Smooth muscle cell (in vitro differentiated cells): Measurements from ENCODE around the gene MARCHF9. TPM values are rescaled to one million over a fixed set of nuclear protein-coding genes. Genes with fewer than 3 reads are reported as not detected.
A peak's percentile ranks its signal among the peaks of the same experiment; 100 is the strongest.

Experiments
- DNase-seq: peaks from one replicate; lab custom pipeline; 2025; ENCODE audit not compliant: unreplicated experiment; lab: John Stamatoyannopoulos, UW
- H2AFZ ChIP-seq: fragments of 200-600 bp; sonication (generic); 2 replicates; pipeline ENCODE4 v1.6.0; 2016; ENCODE audit warnings: antibody characterized with exemption, low read depth, mild to moderate bottlenecking
- H3F3A ChIP-seq: fragments of 200-600 bp; sonication (generic); 2 replicates; pipeline ENCODE4 v1.6.0; 2017; ENCODE audit warnings: antibody characterized with exemption, low read depth
- H3K27ac ChIP-seq: fragments of 200-600 bp; sonication (generic); 2 replicates; pipeline ENCODE4 v1.5.1; 2016; ENCODE audit warnings: low read depth, mild to moderate bottlenecking
- H3K27me3 ChIP-seq: fragments of 200-600 bp; sonication (generic); 2 replicates; pipeline ENCODE4 v1.6.1; 2016; ENCODE audit warnings: low read depth, mild to moderate bottlenecking
- H3K36me3 ChIP-seq: fragments of 200-600 bp; sonication (generic); 2 replicates; pipeline ENCODE4 v1.5.1; 2016; ENCODE audit warnings: low read depth
- H3K4me1 ChIP-seq: fragments of 200-600 bp; sonication (generic); 2 replicates; pipeline ENCODE4 v1.5.1; 2016; ENCODE audit warnings: low read depth
- H3K4me2 ChIP-seq: fragments of 200-600 bp; sonication (generic); 2 replicates; pipeline ENCODE4 v1.6.0; 2016; ENCODE audit warnings: mild to moderate bottlenecking
- H3K4me3 ChIP-seq: fragments of 200-600 bp; sonication (generic); 2 replicates; pipeline ENCODE4 v1.5.1; 2016; ENCODE audit warnings: mild to moderate bottlenecking
- H3K79me2 ChIP-seq: fragments of 200-600 bp; sonication (generic); 2 replicates; pipeline ENCODE4 v1.6.0; 2016; ENCODE audit warnings: low read depth, mild to moderate bottlenecking
- H3K9ac ChIP-seq: fragments of 200-600 bp; sonication (generic); 2 replicates; pipeline ENCODE4 v1.6.0; 2016; ENCODE audit warnings: low read depth
- H3K9me3 ChIP-seq: fragments of 200-600 bp; sonication (generic); replicated peaks from 2 replicates; pipeline ENCODE4 v1.5.1; 2016; ENCODE audit warnings: low read depth
- H4K20me1 ChIP-seq: fragments of 200-600 bp; sonication (generic); 2 replicates; pipeline ENCODE4 v1.6.0; 2016; ENCODE audit warnings: low read depth
- WGBS: methylation state at CpG from one replicate; pipeline ENCODE4 v1.1.7; 2016; ENCODE audit warnings: low lambda C conversion rate; 5-methylcytosine and 5-hydroxymethylcytosine counted together
- polyA plus RNA-seq: library from polyadenylated mRNA; unstranded; fragments of >200 nt; fragmentation: Nextera tagmentation; extraction: Ambion mirVana; gene quantifications from 2 replicates; pipeline ENCODE4 v1.2.1, GENCODE V29; 2016
- total RNA-seq: library from RNA; depleted of rRNA; stranded (reverse); fragments of >200 nt; gene quantifications from 2 replicates; pipeline ENCODE4 v1.2.3, GENCODE V29; 2014
- TF ChIP-seq, protein P1 (sequence below): fragments of 200-600 bp; sonication (generic); IDR thresholded peaks from 2 replicates; pipeline ENCODE4 v1.5.1; 2017; ENCODE audit warnings: borderline replicate concordance, mild to moderate bottlenecking, antibody characterized with exemption; ENCODE audit not compliant: insufficient read depth, poor library complexity, severe bottlenecking

The MARCHF9 gene
- total and polyA plus RNA-seq, 2 experiments from 2014 or later = 3.7 to 8.6 TPM

DNA sequence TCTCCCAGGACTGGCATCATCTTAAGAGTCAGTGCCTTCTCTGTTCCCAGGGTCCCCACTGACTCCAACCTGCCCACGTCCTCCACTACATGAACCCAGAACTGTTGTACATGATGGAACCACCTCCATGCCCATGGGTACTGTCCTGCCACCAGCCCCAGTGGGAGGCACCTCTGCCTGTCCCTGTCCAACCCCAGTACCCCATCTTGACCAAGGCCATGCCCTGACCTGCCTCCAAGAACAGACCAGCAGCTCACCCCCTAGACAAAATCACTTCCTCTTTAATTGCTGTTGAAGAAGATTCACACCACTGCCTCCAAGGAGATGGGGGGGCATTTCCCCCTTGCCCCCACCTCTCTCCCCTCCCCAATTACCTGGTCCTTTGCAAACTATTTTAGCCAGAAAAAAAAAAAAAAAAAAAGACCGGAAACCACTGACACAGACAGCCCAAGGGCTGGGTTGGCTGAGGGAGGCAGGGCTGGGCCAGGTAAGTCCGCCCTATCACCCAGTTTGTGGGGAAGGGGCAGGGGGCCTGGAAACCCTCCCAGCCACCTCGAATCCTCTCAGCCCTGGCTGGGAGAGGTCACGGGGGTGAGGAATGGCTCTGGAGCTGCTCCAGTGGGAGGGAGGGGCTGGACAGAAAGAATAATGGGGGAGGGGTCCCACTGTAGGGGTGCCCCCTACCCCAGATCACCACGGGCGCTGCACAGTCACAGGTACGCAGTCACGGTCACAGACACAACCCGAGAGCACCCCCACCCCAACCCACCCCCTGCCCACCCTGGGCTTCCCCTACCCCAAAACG is 29.8 kb upstream of the MARCHF9 start:
- Histone ChIP-seq H3K4me2 (no peak overlapping the region), H3K79me2 (no peaks in the 10 kb centered on the region), H2AFZ (no peak overlapping the region), H3K4me3 (no peak overlapping the region), H3K36me3 (no peaks in the 10 kb centered on the region), H3K27ac (no peak overlapping the region), H3F3A (no peaks in the 10 kb centered on the region), H3K27me3 (peaks cover 55% of the 10 kb centered on the region), H3K9me3 (no peaks in the 10 kb centered on the region), H3K9ac (no peak overlapping the region), H3K4me1 (peaks cover 3% of the 10 kb centered on the region), H4K20me1 (no peaks in the 10 kb centered on the region)
- TF ChIP-seq, protein P1, sequence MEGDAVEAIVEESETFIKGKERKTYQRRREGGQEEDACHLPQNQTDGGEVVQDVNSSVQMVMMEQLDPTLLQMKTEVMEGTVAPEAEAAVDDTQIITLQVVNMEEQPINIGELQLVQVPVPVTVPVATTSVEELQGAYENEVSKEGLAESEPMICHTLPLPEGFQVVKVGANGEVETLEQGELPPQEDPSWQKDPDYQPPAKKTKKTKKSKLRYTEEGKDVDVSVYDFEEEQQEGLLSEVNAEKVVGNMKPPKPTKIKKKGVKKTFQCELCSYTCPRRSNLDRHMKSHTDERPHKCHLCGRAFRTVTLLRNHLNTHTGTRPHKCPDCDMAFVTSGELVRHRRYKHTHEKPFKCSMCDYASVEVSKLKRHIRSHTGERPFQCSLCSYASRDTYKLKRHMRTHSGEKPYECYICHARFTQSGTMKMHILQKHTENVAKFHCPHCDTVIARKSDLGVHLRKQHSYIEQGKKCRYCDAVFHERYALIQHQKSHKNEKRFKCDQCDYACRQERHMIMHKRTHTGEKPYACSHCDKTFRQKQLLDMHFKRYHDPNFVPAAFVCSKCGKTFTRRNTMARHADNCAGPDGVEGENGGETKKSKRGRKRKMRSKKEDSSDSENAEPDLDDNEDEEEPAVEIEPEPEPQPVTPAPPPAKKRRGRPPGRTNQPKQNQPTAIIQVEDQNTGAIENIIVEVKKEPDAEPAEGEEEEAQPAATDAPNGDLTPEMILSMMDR = no peak
- no peak for DNase-seq
- WGBS = 68% methylated on average over 7 of the region's 11 CpGs

DNA sequence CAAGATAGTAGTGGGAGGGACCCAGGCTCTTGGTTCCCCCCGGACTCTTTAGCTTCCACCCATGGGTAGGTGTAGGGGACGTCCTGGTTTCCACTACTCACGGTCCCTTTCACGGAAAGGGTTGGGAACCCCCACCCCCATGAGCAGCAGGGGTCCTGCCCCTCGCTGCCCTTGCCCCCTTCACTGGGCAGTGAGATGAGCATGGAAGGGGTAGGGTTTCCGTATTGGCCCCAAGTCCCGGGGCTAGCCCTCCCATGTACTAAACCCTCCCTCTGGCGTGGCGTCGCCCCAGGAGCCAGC is 29.1 kb upstream of the MARCHF9 start:
- TF ChIP-seq, protein P1 = no peak
- H3K36me3 ChIP-seq = no peaks in the 10 kb centered on the region
- no peaks in the 10 kb centered on the region for H3K9me3 ChIP-seq
- peaks cover 62% of the 10 kb centered on the region for H3K27me3 ChIP-seq
- no peaks in the 10 kb centered on the region for H4K20me1 ChIP-seq
- H2AFZ ChIP-seq = no peak overlapping the region
- H3K4me2 ChIP-seq = peak overlapping the region; percentile 93
- 9% methylated on average over 10 of the region's 10 CpGs for WGBS
- DNase-seq = no peak
- H3K4me1 ChIP-seq = peaks cover 3% of the 10 kb centered on the region
- H3K9ac ChIP-seq = no peak overlapping the region
- H3K27ac ChIP-seq = no peak overlapping the region
- no peaks in the 10 kb centered on the region for H3F3A ChIP-seq
- no peaks in the 10 kb centered on the region for H3K79me2 ChIP-seq
- peak overlapping the region; percentile 56 for H3K4me3 ChIP-seq

DNA sequence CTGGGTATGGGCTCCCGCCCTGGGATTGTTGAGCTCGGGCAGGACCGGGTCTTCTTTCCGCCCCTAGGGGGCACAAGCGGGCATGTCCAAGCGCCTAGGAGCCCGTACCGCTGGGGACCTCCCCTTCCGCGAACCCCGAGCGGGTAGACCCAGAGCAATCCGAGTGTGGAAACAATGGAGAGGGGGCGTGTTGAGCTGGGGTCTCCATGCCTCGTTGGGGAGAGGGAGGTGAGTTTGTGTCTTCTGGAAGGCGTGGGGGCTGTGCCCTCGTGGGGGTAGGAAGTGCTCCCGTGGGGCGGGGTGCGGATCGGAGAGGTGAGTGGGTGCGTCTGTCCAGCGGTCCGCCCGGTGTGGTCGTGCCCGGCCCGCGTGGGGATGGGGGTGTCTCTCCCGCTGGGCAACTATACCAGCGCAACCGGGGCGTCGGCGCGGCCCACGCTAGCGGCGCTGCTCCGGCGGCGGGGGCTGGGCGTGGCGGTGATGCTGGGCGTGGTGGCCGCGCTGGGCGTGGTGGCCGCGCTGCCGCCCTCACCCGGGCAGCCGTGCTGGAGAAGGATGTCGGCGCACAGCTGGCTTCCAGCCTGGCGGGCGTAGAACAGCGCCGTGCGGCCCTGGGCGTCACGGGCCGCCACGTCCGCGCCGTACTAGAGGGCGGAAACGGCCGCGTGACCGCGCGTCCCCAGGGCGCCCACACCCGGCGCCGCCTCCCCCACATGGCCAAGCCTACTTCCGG is 28.6 kb upstream of the MARCHF9 start:
- Histone ChIP-seq H3K27ac (no peak overlapping the region), H3K36me3 (no peaks in the 10 kb centered on the region), H3K4me3 (peak overlapping the region; percentile 56), H3K4me2 (peak overlapping the region; percentile 93), H3K79me2 (no peaks in the 10 kb centered on the region), H4K20me1 (no peaks in the 10 kb centered on the region), H2AFZ (peak overlapping the region; percentile 70), H3K9ac (no peak overlapping the region), H3F3A (no peaks in the 10 kb centered on the region), H3K4me1 (peaks cover 3% of the 10 kb centered on the region), H3K27me3 (peaks cover 67% of the 10 kb centered on the region), H3K9me3 (no peaks in the 10 kb centered on the region)
- DNase-seq = peak; percentile 30
- WGBS = 2% methylated on average over 75 of the region's 79 CpGs
- TF ChIP-seq, protein P1 = peak; percentile 65
